H9 (cell line): Measurements from ENCODE around the gene LRMDA. TPM values are rescaled to one million over a fixed set of nuclear protein-coding genes. Genes with fewer than 3 reads are reported as not detected.

Experiments used
- DNase-seq: peaks from one replicate; pipeline ENCODE4 v3.0.0-alpha.2; 2017
- H2AFZ ChIP-seq: one replicate; pipeline ENCODE4 v1.6.1; 2013; ENCODE audit warnings: mild to moderate bottlenecking, low read length, control low read depth, moderate library complexity
- H2AK5ac ChIP-seq: 2 replicates; pipeline ENCODE4 v1.6.1; 2013; ENCODE audit warnings: low read length, control low read depth, mixed read lengths; ENCODE audit not compliant: insufficient read length
- H2BK120ac ChIP-seq: one replicate; pipeline ENCODE4 v1.6.1; 2013; ENCODE audit warnings: low read depth, mild to moderate bottlenecking, low read length, control low read depth, inconsistent platforms; ENCODE audit not compliant: poor library complexity, severe bottlenecking
- H2BK12ac ChIP-seq: 2 replicates; pipeline ENCODE4 v1.6.1; 2013; ENCODE audit warnings: low read length, control low read depth, mixed read lengths, low read depth; ENCODE audit not compliant: insufficient read length
- H2BK15ac ChIP-seq: 2 replicates; pipeline ENCODE4 v1.6.1; 2013; ENCODE audit warnings: low read depth, low read length, control low read depth
- H2BK20ac ChIP-seq: one replicate; pipeline ENCODE4 v1.6.1; 2013; ENCODE audit warnings: low read depth, mild to moderate bottlenecking, low read length, control low read depth, inconsistent platforms; ENCODE audit not compliant: poor library complexity, severe bottlenecking
- H2BK5ac ChIP-seq: 2 replicates; pipeline ENCODE4 v1.6.1; 2013; ENCODE audit warnings: low read length, control low read depth, mixed read lengths; ENCODE audit not compliant: insufficient read length
- H3K14ac ChIP-seq: 2 replicates; pipeline ENCODE4 v1.6.1; 2013; ENCODE audit warnings: low read length, control low read depth; ENCODE audit not compliant: insufficient read depth
- H3K18ac ChIP-seq: 2 replicates; pipeline ENCODE4 v1.6.1; 2013; ENCODE audit warnings: low read depth, mild to moderate bottlenecking, mixed read lengths, low read length, control low read depth; ENCODE audit not compliant: insufficient read length
- H3K23ac ChIP-seq: 2 replicates; pipeline ENCODE4 v1.6.1; 2013; ENCODE audit warnings: low read length, control low read depth, mixed read lengths, low read depth; ENCODE audit not compliant: insufficient read length
- H3K23me2 ChIP-seq: 2 replicates; pipeline ENCODE4 v1.6.1; 2013; ENCODE audit warnings: low read depth, mild to moderate bottlenecking, mixed read lengths, low read length, control low read depth; ENCODE audit not compliant: insufficient read length, poor library complexity, severe bottlenecking
- H3K27ac ChIP-seq: 2 replicates; pipeline ENCODE4 v1.5.1; 2013; ENCODE audit warnings: low read length, control low read depth, mixed read lengths, low read depth; ENCODE audit not compliant: insufficient read length
- H3K27me3 ChIP-seq: 2 replicates; pipeline ENCODE4 v1.6.1; 2013; ENCODE audit warnings: low read length, control low read depth, inconsistent platforms; ENCODE audit not compliant: insufficient read depth
- H3K4ac ChIP-seq: 2 replicates; pipeline ENCODE4 v1.6.1; 2013; ENCODE audit warnings: low read depth, mild to moderate bottlenecking, control low read depth, inconsistent platforms, low read length, moderate library complexity
- H3K4me1 ChIP-seq: 2 replicates; pipeline ENCODE4 v1.6.1; 2013; ENCODE audit warnings: low read length, control low read depth, inconsistent platforms; ENCODE audit not compliant: insufficient read depth
- H3K4me2 ChIP-seq: 2 replicates; pipeline ENCODE4 v1.6.1; 2013; ENCODE audit warnings: low read length, control low read depth, mixed read lengths; ENCODE audit not compliant: insufficient read length, insufficient read depth
- H3K56ac ChIP-seq: 2 replicates; pipeline ENCODE4 v1.6.1; 2013; ENCODE audit warnings: low read depth, mild to moderate bottlenecking, mixed read lengths, low read length, control low read depth; ENCODE audit not compliant: insufficient read length
- H3K79me1 ChIP-seq: 2 replicates; pipeline ENCODE4 v1.6.1; 2013; ENCODE audit warnings: low read depth, mild to moderate bottlenecking, moderate library complexity, low read length, control low read depth, inconsistent platforms; ENCODE audit not compliant: insufficient read depth, poor library complexity, severe bottlenecking
- H3K79me2 ChIP-seq: 2 replicates; pipeline ENCODE4 v1.6.1; 2013; ENCODE audit warnings: low read length, control low read depth, inconsistent platforms; ENCODE audit not compliant: insufficient read depth
- H3K9ac ChIP-seq: 2 replicates; pipeline ENCODE4 v1.6.1; 2013; ENCODE audit warnings: low read length, control low read depth, mixed read lengths; ENCODE audit not compliant: insufficient read length; ENCODE audit errors: extremely low read depth
- H3K9me3 ChIP-seq: one replicate; pipeline ENCODE4 v1.6.1; 2013; ENCODE audit warnings: low read depth, low read length, inconsistent platforms; ENCODE audit not compliant: control insufficient read depth
- H3T11ph ChIP-seq: one replicate; pipeline ENCODE4 v1.6.1; 2013; ENCODE audit warnings: mild to moderate bottlenecking, low read length, control low read depth, inconsistent platforms
- H4K20me1 ChIP-seq: one replicate; pipeline ENCODE4 v1.6.1; 2013; ENCODE audit not compliant: control insufficient read depth, insufficient read length, insufficient read depth
- H4K5ac ChIP-seq: 2 replicates; pipeline ENCODE4 v1.6.1; 2013; ENCODE audit warnings: low read depth, mild to moderate bottlenecking, mixed read lengths, low read length, control low read depth; ENCODE audit not compliant: insufficient read length
- H4K8ac ChIP-seq: replicated peaks from 2 replicates; pipeline ENCODE4 v1.6.1; 2013; ENCODE audit warnings: low read length, control low read depth, mixed read lengths, low read depth; ENCODE audit not compliant: insufficient read length
- H4K91ac ChIP-seq: 2 replicates; pipeline ENCODE4 v1.6.1; 2013; ENCODE audit warnings: low read depth, mild to moderate bottlenecking, moderate library complexity, mixed read lengths, low read length, control low read depth; ENCODE audit not compliant: insufficient read length
- H3K27ac Mint-ChIP-seq, 3 experiments: 2 replicates in 2 of 3; 3 replicates in 1 of 3; pipeline ENCODE4 v1.8.0; 2020 to 2021; ENCODE audit warnings: mixed read lengths in 3 of 3, mild to moderate bottlenecking in 1 of 3, moderate library complexity in 1 of 3
- H3K27me3 Mint-ChIP-seq: 2 replicates; pipeline ENCODE4 v1.8.0; 2021; ENCODE audit warnings: low read depth, mild to moderate bottlenecking, moderate library complexity, mixed read lengths
- H3K36me3 Mint-ChIP-seq, 3 experiments: 2 replicates in 2 of 3; 3 replicates in 1 of 3; pipeline ENCODE4 v1.8.0; 2020 to 2021; ENCODE audit warnings: low read depth in 3 of 3, mixed read lengths in 3 of 3; ENCODE audit not compliant: insufficient read depth in 1 of 3
- H3K4me1 Mint-ChIP-seq, 2 experiments: 2 replicates each; pipeline ENCODE4 v1.8.0; 2020; ENCODE audit warnings: mixed read lengths in 2 of 2
- H3K4me3 Mint-ChIP-seq, 2 experiments: 2 replicates in 1 of 2; 3 replicates in 1 of 2; pipeline ENCODE4 v1.8.0; 2020 to 2021; ENCODE audit warnings: mild to moderate bottlenecking in 2 of 2, mixed read lengths in 2 of 2, moderate library complexity in 1 of 2
- H3K9me3 Mint-ChIP-seq, 2 experiments: 2 replicates in 1 of 2; 3 replicates in 1 of 2; pipeline ENCODE4 v1.8.0; 2020; ENCODE audit warnings: mild to moderate bottlenecking in 2 of 2, mixed read lengths in 2 of 2, moderate library complexity in 1 of 2
- CTCF ChIP-seq: fragments of 200-600 bp; sonication (generic); conservative IDR thresholded peaks from 3 replicates; pipeline ENCODE4 v1.8.0; 2021; ENCODE audit warnings: antibody characterized with exemption, mild to moderate bottlenecking
- WGBS: extraction: QIAGEN DNeasy Blood & Tissue Kit; methylation state at CpG from one replicate; pipeline ENCODE4 v1.1.7; 2013; ENCODE audit warnings: missing lambda C conversion rate, low lambda C conversion rate, mixed read lengths; ENCODE audit not compliant: insufficient read length; ENCODE audit errors: extremely low coverage; 5-methylcytosine and 5-hydroxymethylcytosine counted together
- total RNA-seq: library from RNA; stranded (reverse); gene quantifications from 2 replicates; pipeline ENCODE4 v1.2.1, GENCODE V29; 2021

LRMDA gene
- total RNA-seq, 1 experiment from 2014 or later = 1.8 TPM

GRCh38 chr10:75408911-75409885 lies 22.2 kb upstream of the LRMDA start:
- Histone ChIP-seq H3K79me1 (no peaks in the 10 kb centered on the region), H2AFZ (no peak overlapping the region), H3K9me3 (no peaks in the 10 kb centered on the region), H2BK120ac (no peak overlapping the region), H3K27ac (no peak overlapping the region), H3K79me2 (no peaks in the 10 kb centered on the region), H3K14ac (no peak overlapping the region), H3K23ac (no peak overlapping the region), H2BK5ac (no peak overlapping the region), H4K20me1 (peaks cover 3% of the 10 kb centered on the region), H2BK12ac (no peak overlapping the region), H3K27me3 (peaks cover 88% of the 10 kb centered on the region), H3K18ac (no peak overlapping the region), H4K8ac (no peak overlapping the region), H3K23me2 (peaks cover 20% of the 10 kb centered on the region), H3K4me1 (no peaks in the 10 kb centered on the region), H2AK5ac (no peak overlapping the region), H4K5ac (no peak overlapping the region), H3K4me2 (peak overlapping the region; percentile 18), H2BK15ac (no peak overlapping the region), H2BK20ac (no peak overlapping the region), H3K4ac (no peak overlapping the region), H4K91ac (no peak overlapping the region), H3K56ac (no peak overlapping the region), H3K9ac (no peak overlapping the region), H3T11ph (no peak overlapping the region)
- H3K4me1 Mint-ChIP-seq = peaks cover 23 to 34% of the 10 kb centered on the region in 2 experiments
- TF ChIP-seq CTCF = peak; percentile 21; the same call in 2 of the 3 replicates
- no peak overlapping the region; a peak in 1 of 7 replicates for H3K27ac Mint-ChIP-seq
- WGBS = no CpG with 5 or more reads among the region's 76 CpGs
- no peaks in the 10 kb centered on the region; a peak in 3 of 5 replicates for H3K9me3 Mint-ChIP-seq
- peaks cover 98% of the 10 kb centered on the region for H3K27me3 Mint-ChIP-seq
- no peaks in the 10 kb centered on the region; a peak in 1 of 7 replicates for H3K36me3 Mint-ChIP-seq
- peak; percentile 79 for DNase-seq
- H3K4me3 Mint-ChIP-seq = peak overlapping the region; percentile 75 to 83
